Transverse colon (tissue), 4 donors: Measurements from ENCODE around the gene ZYG11A.

ENCODE experiments used
- CTCF ChIP-seq, 5 experiments: fragments of 200-600 bp in 3 of 5; fragments of 450-650 bp in 2 of 5; sonication (generic) in 3 of 5; IDR thresholded peaks; 1 replicate in 2 of 5; 2 replicates in 3 of 5; pipeline ENCODE4 v1.5.1; 2016 to 2017; ENCODE audit warnings: antibody characterized with exemption in 5 of 5, inconsistent platforms in 3 of 5, mild to moderate bottlenecking in 2 of 5, moderate library complexity in 1 of 5
- EP300 ChIP-seq: sonication (generic); formaldehyde crosslinking; IDR thresholded peaks from one replicate; pipeline ENCODE4 v1.6.1; 2017; ENCODE audit warnings: antibody characterized with exemption, low read depth
- POLR2A ChIP-seq: fragments of 450-650 bp; IDR thresholded peaks from one replicate; pipeline ENCODE4 v1.6.1; 2016; ENCODE audit warnings: antibody characterized with exemption, mild to moderate bottlenecking, moderate library complexity
- POLR2AphosphoS5 ChIP-seq, 3 donors: sonication (generic); formaldehyde crosslinking; IDR thresholded peaks; one replicate each; pipeline ENCODE4 v1.6.1; 2016; ENCODE audit warnings: antibody characterized with exemption in 3 of 3

- TF ChIP-seq CTCF (IDR thresholded peaks at IDR 0.05) (no peak), POLR2A (no peak), EP300 (no peak), POLR2AphosphoS5 (IDR thresholded peaks at IDR 0.05) (no peak)
These were observed 102.0 kb downstream of the ZYG11A start for GRCh38 chr1:52944566-52944965.
